Measurements from ENCODE around the gene SPO11.
A peak's percentile ranks its signal among the peaks of the same experiment; 100 is the strongest.

Gene SPO11

DNA sequence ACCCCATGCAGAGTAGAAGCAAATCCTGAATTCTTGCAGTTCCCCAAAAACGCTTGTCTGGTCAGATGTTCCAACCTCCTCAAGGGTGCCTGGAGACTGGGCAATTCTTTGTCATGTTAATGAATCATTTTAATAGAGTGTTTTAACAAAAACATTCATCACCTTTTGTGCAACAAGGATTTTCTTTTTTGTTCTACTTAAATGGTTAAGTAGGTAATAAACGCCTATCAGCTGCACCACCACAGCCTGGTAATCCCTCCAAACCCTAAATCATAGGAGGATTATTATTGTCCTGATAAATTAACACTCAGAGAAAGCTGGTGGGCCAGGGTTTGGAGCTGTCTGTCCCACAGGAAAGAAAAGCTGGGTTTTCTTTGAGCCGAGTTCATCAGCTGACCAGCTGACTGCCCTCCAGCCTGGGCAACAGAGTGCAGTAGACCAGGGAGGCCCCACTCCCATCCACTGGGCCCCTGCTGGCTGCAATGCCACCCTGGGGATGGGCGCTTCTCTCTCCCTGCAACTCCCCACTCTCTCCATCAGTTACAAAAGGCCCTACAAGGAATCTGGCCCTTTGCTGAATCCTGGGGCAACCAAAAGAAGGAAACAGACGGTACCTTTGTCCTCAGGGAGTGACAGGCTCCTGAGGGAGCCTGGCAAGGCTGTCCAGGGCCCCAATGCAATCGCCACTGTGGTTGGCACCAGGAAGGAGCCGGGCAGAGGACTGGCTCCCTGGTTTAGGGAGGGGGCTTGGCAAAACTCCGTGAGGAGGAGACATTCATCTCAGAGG, 40.0 kb upstream of the SPO11 start:
- H3K18ac ChIP-seq (ENCODE audit: low read length) = peak overlapping the region; percentile 88
- H2BK15ac ChIP-seq (ENCODE audit: low read length) = no peak overlapping the region
- H2AFZ ChIP-seq (ENCODE audit: low read length) = peak overlapping the region; percentile 65
- H3K9ac ChIP-seq (ENCODE audit: low read depth, low read length, poor library complexity) = no peak overlapping the region
- H2BK120ac ChIP-seq (ENCODE audit: low read depth, low read length) = no peak overlapping the region
- H3K79me1 ChIP-seq (ENCODE audit: low read depth, low read length) = no peaks in the 10 kb centered on the region
- H3K4me1 ChIP-seq (ENCODE audit: control insufficient read depth in 2 of 2, insufficient read depth in 1 of 2, low read depth in 1 of 2, low read length in 2 of 2) = peaks cover 44 to 51% of the 10 kb centered on the region in 2 donors
- no peak overlapping the region for H3K23ac ChIP-seq (ENCODE audit: low read depth, low read length, poor library complexity)
- H3K14ac ChIP-seq (ENCODE audit: low read length) = peak overlapping the region; percentile 9
- H3K9me3 ChIP-seq (replicated peaks in 1 of 2; ENCODE audit: control insufficient read depth in 2 of 2, insufficient read depth in 1 of 2, low read depth in 1 of 2, low read length in 2 of 2) = peaks cover 0 to 6% of the 10 kb centered on the region in 2 donors
- DNase-seq (ENCODE audit: low spot score) = no peak
- no peak overlapping the region for H3K4me3 ChIP-seq (ENCODE audit: low read length in 2 of 2)
- no peaks in the 10 kb centered on the region for H3K36me3 ChIP-seq (replicated peaks in 1 of 2; ENCODE audit: control insufficient read depth in 2 of 2, insufficient read depth in 2 of 2, low read length in 2 of 2)
- H4K8ac ChIP-seq (ENCODE audit: low read depth, low read length) = no peak overlapping the region
- no peak overlapping the region for H3K4me2 ChIP-seq (ENCODE audit: insufficient read depth, low read length, poor library complexity, severe bottlenecking)
- peak overlapping the region; percentile 30 for H3K27ac ChIP-seq (replicated peaks; ENCODE audit: low read length)
- H2BK12ac ChIP-seq (ENCODE audit: low read length) = no peak overlapping the region
- no CpG with 5 or more reads among the region's 8 CpGs for WGBS, 2 donors (ENCODE audit: extremely low coverage in 2 of 2, insufficient read length in 2 of 2, insufficient replicate concordance in 1 of 2)
- H3K27me3 ChIP-seq (ENCODE audit: control insufficient read depth in 3 of 3, insufficient read depth in 3 of 3, low read depth in 1 of 3, low read length in 3 of 3) = no peaks in the 10 kb centered on the region
- peak overlapping the region; percentile 56 for H2AK5ac ChIP-seq (ENCODE audit: low read depth, low read length)
- no peak overlapping the region for H2BK5ac ChIP-seq (ENCODE audit: low read length)
- no peak overlapping the region for H3K4ac ChIP-seq (ENCODE audit: low read length)
- H4K91ac ChIP-seq (ENCODE audit: low read depth, low read length, poor library complexity) = no peak overlapping the region

DNA sequence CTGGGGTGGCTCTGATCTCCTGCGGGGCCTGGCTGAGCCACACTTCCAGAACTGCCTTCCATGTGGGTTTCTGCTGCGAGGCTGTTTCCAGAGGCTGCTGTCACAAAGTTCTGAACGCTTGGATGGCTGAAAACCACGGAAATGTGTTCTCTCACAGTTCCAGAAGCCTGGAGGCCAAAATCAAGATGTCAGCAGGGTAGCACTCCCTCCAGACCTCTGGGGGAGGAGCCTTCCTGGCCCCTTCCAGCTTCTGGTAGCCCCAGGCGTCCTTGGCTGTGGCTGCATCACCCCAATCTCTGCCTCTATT, 39.5 kb upstream of the SPO11 start:
- Histone ChIP-seq H3K27ac (replicated peaks; ENCODE audit: low read length) (no peak overlapping the region), H2BK120ac (ENCODE audit: low read depth, low read length) (no peak overlapping the region), H3K9ac (ENCODE audit: low read depth, low read length, poor library complexity) (no peak overlapping the region), H3K4me3 (ENCODE audit: low read length in 2 of 2) (no peak overlapping the region), H3K79me1 (ENCODE audit: low read depth, low read length) (no peaks in the 10 kb centered on the region), H4K91ac (ENCODE audit: low read depth, low read length, poor library complexity) (no peak overlapping the region), H3K4ac (ENCODE audit: low read length) (no peak overlapping the region), H3K36me3 (replicated peaks in 1 of 2; ENCODE audit: control insufficient read depth in 2 of 2, insufficient read depth in 2 of 2, low read length in 2 of 2) (no peaks in the 10 kb centered on the region), H3K23ac (ENCODE audit: low read depth, low read length, poor library complexity) (no peak overlapping the region), H3K9me3 (replicated peaks in 1 of 2; ENCODE audit: control insufficient read depth in 2 of 2, insufficient read depth in 1 of 2, low read depth in 1 of 2, low read length in 2 of 2) (peaks cover 0 to 6% of the 10 kb centered on the region in 2 donors), H3K4me2 (ENCODE audit: insufficient read depth, low read length, poor library complexity, severe bottlenecking) (no peak overlapping the region), H2AK5ac (ENCODE audit: low read depth, low read length) (peak overlapping the region; percentile 56), H3K27me3 (ENCODE audit: control insufficient read depth in 3 of 3, insufficient read depth in 3 of 3, low read depth in 1 of 3, low read length in 3 of 3) (no peaks in the 10 kb centered on the region), H2AFZ (ENCODE audit: low read length) (peak overlapping the region; percentile 65), H2BK5ac (ENCODE audit: low read length) (peak overlapping the region; percentile 7), H3K4me1 (ENCODE audit: control insufficient read depth in 2 of 2, insufficient read depth in 1 of 2, low read depth in 1 of 2, low read length in 2 of 2) (peaks cover 45 to 52% of the 10 kb centered on the region in 2 donors), H2BK12ac (ENCODE audit: low read length) (no peak overlapping the region), H4K8ac (ENCODE audit: low read depth, low read length) (no peak overlapping the region), H3K18ac (ENCODE audit: low read length) (peak overlapping the region; percentile 88), H3K14ac (ENCODE audit: low read length) (no peak overlapping the region), H2BK15ac (ENCODE audit: low read length) (no peak overlapping the region)
- no peak for DNase-seq (ENCODE audit: low spot score)
- WGBS, 2 donors (ENCODE audit: extremely low coverage in 2 of 2, insufficient read length in 2 of 2, insufficient replicate concordance in 1 of 2) = no CpG with 5 or more reads among the region's 5 CpGs

DNA sequence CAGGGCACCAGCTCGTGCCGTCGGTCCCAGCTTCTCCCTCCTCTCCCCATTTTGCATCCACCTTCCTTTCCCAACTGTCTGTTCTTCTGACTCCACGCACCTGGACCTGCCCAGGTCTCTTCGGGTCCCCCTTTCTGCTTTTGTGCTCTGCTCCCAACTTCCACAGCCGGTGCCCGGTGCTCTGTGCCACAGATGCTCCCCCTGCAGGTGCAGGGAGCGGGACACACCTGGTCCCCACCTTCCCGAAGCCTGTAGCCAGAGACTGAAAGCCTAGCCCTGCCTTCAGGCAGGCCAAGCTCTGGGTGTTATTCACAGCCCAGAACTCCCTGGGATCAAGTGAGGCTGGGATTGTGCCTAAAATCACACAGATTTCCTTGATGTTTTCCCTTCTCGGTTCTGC, 38.6 kb upstream of the SPO11 start:
- Histone ChIP-seq H3K4me1 (ENCODE audit: control insufficient read depth in 2 of 2, insufficient read depth in 1 of 2, low read depth in 1 of 2, low read length in 2 of 2) (peaks cover 45 to 50% of the 10 kb centered on the region in 2 donors), H3K4me2 (ENCODE audit: insufficient read depth, low read length, poor library complexity, severe bottlenecking) (no peak overlapping the region), H2BK5ac (ENCODE audit: low read length) (peak overlapping the region; percentile 7), H3K18ac (ENCODE audit: low read length) (peak overlapping the region; percentile 81), H3K4me3 (ENCODE audit: low read length in 2 of 2) (no peak overlapping the region), H3K27me3 (ENCODE audit: control insufficient read depth in 3 of 3, insufficient read depth in 3 of 3, low read depth in 1 of 3, low read length in 3 of 3) (no peaks in the 10 kb centered on the region), H3K9ac (ENCODE audit: low read depth, low read length, poor library complexity) (no peak overlapping the region), H4K8ac (ENCODE audit: low read depth, low read length) (no peak overlapping the region), H2BK15ac (ENCODE audit: low read length) (peak overlapping the region; percentile 63), H3K79me1 (ENCODE audit: low read depth, low read length) (no peaks in the 10 kb centered on the region), H2AK5ac (ENCODE audit: low read depth, low read length) (peak overlapping the region; percentile 56), H3K4ac (ENCODE audit: low read length) (peak overlapping the region; percentile 44), H4K91ac (ENCODE audit: low read depth, low read length, poor library complexity) (peak overlapping the region; percentile 34), H3K9me3 (replicated peaks in 1 of 2; ENCODE audit: control insufficient read depth in 2 of 2, insufficient read depth in 1 of 2, low read depth in 1 of 2, low read length in 2 of 2) (peaks cover 0 to 6% of the 10 kb centered on the region in 2 donors), H2AFZ (ENCODE audit: low read length) (no peak overlapping the region), H3K27ac (replicated peaks; ENCODE audit: low read length) (no peak overlapping the region), H3K36me3 (replicated peaks in 1 of 2; ENCODE audit: control insufficient read depth in 2 of 2, insufficient read depth in 2 of 2, low read length in 2 of 2) (no peaks in the 10 kb centered on the region), H2BK120ac (ENCODE audit: low read depth, low read length) (peak overlapping the region; percentile 57), H3K23ac (ENCODE audit: low read depth, low read length, poor library complexity) (no peak overlapping the region), H3K14ac (ENCODE audit: low read length) (no peak overlapping the region), H2BK12ac (ENCODE audit: low read length) (peak overlapping the region; percentile 98)
- DNase-seq (ENCODE audit: low spot score) = no peak
- no CpG with 5 or more reads among the region's 10 CpGs for WGBS, 2 donors (ENCODE audit: extremely low coverage in 2 of 2, insufficient read length in 2 of 2, insufficient replicate concordance in 1 of 2)

DNA sequence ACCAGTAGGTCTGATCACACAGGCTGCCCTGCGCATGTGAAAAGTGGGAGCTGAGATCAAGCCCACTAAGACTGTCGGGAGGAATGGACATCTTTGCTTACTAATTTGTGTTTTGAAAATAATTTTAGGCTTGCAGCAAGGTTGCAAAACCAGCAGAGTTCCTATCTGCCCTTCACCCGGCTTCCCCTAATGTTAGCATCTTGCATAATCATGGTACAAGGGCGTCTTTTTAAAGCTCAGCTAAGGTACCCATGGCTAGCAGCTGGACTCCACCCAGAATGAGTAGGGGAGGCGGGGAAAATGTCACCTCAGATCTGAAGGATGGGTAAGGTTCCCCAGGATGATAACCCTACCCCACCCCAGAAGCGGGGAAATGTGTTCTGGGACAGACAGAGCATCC, 37.9 kb upstream of the SPO11 start:
- Histone ChIP-seq H3K9ac (ENCODE audit: low read depth, low read length, poor library complexity) (no peak overlapping the region), H3K36me3 (replicated peaks in 1 of 2; ENCODE audit: control insufficient read depth in 2 of 2, insufficient read depth in 2 of 2, low read length in 2 of 2) (no peaks in the 10 kb centered on the region), H3K27me3 (ENCODE audit: control insufficient read depth in 3 of 3, insufficient read depth in 3 of 3, low read depth in 1 of 3, low read length in 3 of 3) (no peaks in the 10 kb centered on the region), H2BK5ac (ENCODE audit: low read length) (no peak overlapping the region), H3K27ac (replicated peaks; ENCODE audit: low read length) (no peak overlapping the region), H3K4me3 (ENCODE audit: low read length in 2 of 2) (no peak overlapping the region), H3K79me1 (ENCODE audit: low read depth, low read length) (no peaks in the 10 kb centered on the region), H2AFZ (ENCODE audit: low read length) (no peak overlapping the region), H2BK12ac (ENCODE audit: low read length) (no peak overlapping the region), H3K18ac (ENCODE audit: low read length) (no peak overlapping the region), H3K4me1 (ENCODE audit: control insufficient read depth in 2 of 2, insufficient read depth in 1 of 2, low read depth in 1 of 2, low read length in 2 of 2) (peaks cover 42 to 46% of the 10 kb centered on the region in 2 donors), H3K4ac (ENCODE audit: low read length) (no peak overlapping the region), H4K91ac (ENCODE audit: low read depth, low read length, poor library complexity) (no peak overlapping the region), H3K14ac (ENCODE audit: low read length) (no peak overlapping the region), H3K23ac (ENCODE audit: low read depth, low read length, poor library complexity) (no peak overlapping the region), H2BK120ac (ENCODE audit: low read depth, low read length) (no peak overlapping the region), H2AK5ac (ENCODE audit: low read depth, low read length) (no peak overlapping the region), H3K9me3 (replicated peaks in 1 of 2; ENCODE audit: control insufficient read depth in 2 of 2, insufficient read depth in 1 of 2, low read depth in 1 of 2, low read length in 2 of 2) (peaks cover 0 to 6% of the 10 kb centered on the region in 2 donors), H4K8ac (ENCODE audit: low read depth, low read length) (no peak overlapping the region), H2BK15ac (ENCODE audit: low read length) (no peak overlapping the region), H3K4me2 (ENCODE audit: insufficient read depth, low read length, poor library complexity, severe bottlenecking) (no peak overlapping the region)
- no peak for DNase-seq (ENCODE audit: low spot score)
- no CpG with 5 or more reads among the region's 6 CpGs for WGBS, 2 donors (ENCODE audit: extremely low coverage in 2 of 2, insufficient read length in 2 of 2, insufficient replicate concordance in 1 of 2)
